CD4-positive, alpha-beta memory T cell (primary cell): ENCODE measurements around the gene OR6X1. TPM values are rescaled to one million over a fixed set of nuclear protein-coding genes. Genes with fewer than 3 reads are reported as not detected.

Experiments used
- CTCF ChIA-PET: fragments of 350-600 bp; sonication (Branson Sonifier 250); formaldehyde crosslinking; loops from one replicate; lab custom pipeline; 2021; ENCODE audit warnings: inconsistent platforms; ENCODE audit not compliant: partially characterized antibody; lab: Charles Lee
- POLR2A ChIA-PET: fragments of 350-600 bp; sonication (Branson Sonifier 250); formaldehyde crosslinking; loops from one replicate; lab custom pipeline; 2021; ENCODE audit not compliant: partially characterized antibody; lab: Charles Lee
- DNase-seq, 5 donors: peaks; one replicate each; pipeline versions ENCODE4 v3.0.0 to v3.0.0-alpha.2; 2020 to 2022; ENCODE audit warnings: mixed read lengths in 1 of 5
- H3K27ac ChIP-seq: one replicate; pipeline ENCODE4 v1.7.0; 2013; ENCODE audit warnings: low read depth, low read length
- H3K27me3 ChIP-seq: 2 replicates; pipeline ENCODE4 v1.7.0; 2013; ENCODE audit warnings: mild to moderate bottlenecking, low read length, moderate library complexity; ENCODE audit not compliant: insufficient read depth
- H3K36me3 ChIP-seq: 2 replicates; pipeline ENCODE4 v1.7.0; 2013; ENCODE audit warnings: mild to moderate bottlenecking, low read length, moderate library complexity; ENCODE audit not compliant: insufficient read depth
- H3K4me1 ChIP-seq: 2 replicates; pipeline ENCODE4 v1.7.0; 2013; ENCODE audit warnings: mild to moderate bottlenecking, low read length, moderate library complexity; ENCODE audit not compliant: insufficient read depth
- H3K4me3 ChIP-seq, 2 donors: one replicate each; pipeline ENCODE4 v1.7.0; 2013; ENCODE audit warnings: low read length in 2 of 2, mild to moderate bottlenecking in 1 of 2
- H3K9me3 ChIP-seq, 2 donors: one replicate each; pipeline ENCODE4 v1.7.0; 2013; ENCODE audit warnings: low read length in 2 of 2, control low read depth in 1 of 2; ENCODE audit not compliant: control insufficient read depth in 1 of 2
- H3K27ac Mint-ChIP-seq, 7 donors: one replicate each; pipeline ENCODE4 v1.8.0; 2020 to 2021; ENCODE audit warnings: mixed read lengths in 7 of 7, mild to moderate bottlenecking in 6 of 7, inconsistent platforms in 3 of 7, moderate library complexity in 3 of 7
- H3K27me3 Mint-ChIP-seq, 2 donors: one replicate each; pipeline ENCODE4 v1.8.0; 2020 to 2021; ENCODE audit warnings: mixed read lengths in 2 of 2
- H3K36me3 Mint-ChIP-seq, 2 donors: one replicate each; pipeline ENCODE4 v1.8.0; 2020 to 2021; ENCODE audit warnings: mixed read lengths in 2 of 2, inconsistent platforms in 1 of 2, mild to moderate bottlenecking in 1 of 2
- H3K4me1 Mint-ChIP-seq, 4 donors: one replicate each; pipeline ENCODE4 v1.8.0; 2020 to 2021; ENCODE audit warnings: mixed read lengths in 4 of 4, mild to moderate bottlenecking in 1 of 4
- H3K4me3 Mint-ChIP-seq, 8 donors: one replicate each; pipeline ENCODE4 v1.8.0; 2020 to 2021; ENCODE audit warnings: mixed read lengths in 8 of 8, mild to moderate bottlenecking in 7 of 8, moderate library complexity in 6 of 8, inconsistent platforms in 3 of 8
- H3K9me3 Mint-ChIP-seq, 8 donors: one replicate each; pipeline ENCODE4 v1.8.0; 2020 to 2021; ENCODE audit warnings: mixed read lengths in 8 of 8, mild to moderate bottlenecking in 5 of 8, inconsistent platforms in 3 of 8, moderate library complexity in 1 of 8
- intact Hi-C: fragments of 100-400 bp; cut with micrococcal nuclease; formaldehyde crosslinking; loops from one replicate; pipeline ENCODE4 v1.15.1; 2023
- polyA plus RNA-seq, 2 donors: library from polyadenylated mRNA; unstranded; fragments of 300-500 nt; fragmentation: Illumina TruSeq; gene quantifications; one replicate each; pipeline ENCODE4 v1.2.3, GENCODE V29; 2021
- total RNA-seq, 2 experiments: library from RNA; stranded (reverse); gene quantifications; one replicate each; pipeline ENCODE4 v1.2.3, GENCODE V29; 2021

OR6X1 gene
- total and polyA plus RNA-seq, 4 experiments from 2014 or later: not detected

DNA sequence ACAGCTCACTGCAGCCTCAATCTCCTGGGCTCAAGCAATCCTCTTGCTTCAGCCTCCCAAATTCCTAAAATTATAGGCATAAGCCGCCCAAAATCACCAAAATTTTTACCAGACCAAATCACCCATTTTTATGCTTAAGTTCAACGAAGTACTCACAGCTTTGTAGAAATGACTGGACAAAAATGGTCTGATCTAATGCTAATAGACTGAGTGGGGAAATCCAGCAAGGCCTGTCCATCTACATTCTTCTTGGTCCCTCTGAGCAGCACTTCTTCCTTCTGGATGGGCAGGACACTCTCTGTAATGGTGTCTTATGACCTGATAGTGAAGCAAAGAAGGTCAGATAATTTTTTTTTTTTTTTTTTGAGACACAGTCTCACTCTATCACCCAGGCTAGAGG is 18.7 kb upstream of the OR6X1 start:
- H3K4me1 Mint-ChIP-seq: no peaks in the 10 kb centered on the region
- H3K27me3 ChIP-seq: no peaks in the 10 kb centered on the region
- POLR2A ChIA-PET: no interaction called here
- H3K4me1 ChIP-seq: no peaks in the 10 kb centered on the region
- no peak for DNase-seq
- no peak overlapping the region for H3K27ac ChIP-seq
- H3K27me3 Mint-ChIP-seq: peaks cover 0 to 4% of the 10 kb centered on the region in 2 donors
- H3K9me3 Mint-ChIP-seq: no peaks in the 10 kb centered on the region
- no peaks in the 10 kb centered on the region for H3K9me3 ChIP-seq
- CTCF ChIA-PET: no interaction called here
- H3K4me3 Mint-ChIP-seq: no peak overlapping the region
- H3K4me3 ChIP-seq: no peak overlapping the region
- H3K36me3 ChIP-seq: no peaks in the 10 kb centered on the region
- no peak overlapping the region for H3K27ac Mint-ChIP-seq
- intact Hi-C loops: no loop called here
- H3K36me3 Mint-ChIP-seq: no peaks in the 10 kb centered on the region

GRCh38 chr11:123771664-123772063 is 17.3 kb upstream of the OR6X1 start:
- Histone ChIP-seq H3K9me3 (no peaks in the 10 kb centered on the region), H3K4me3 (no peak overlapping the region), H3K27ac (no peak overlapping the region), H3K27me3 (no peaks in the 10 kb centered on the region), H3K4me1 (no peaks in the 10 kb centered on the region), H3K36me3 (no peaks in the 10 kb centered on the region)
- Mint-ChIP-seq H3K4me1 (no peaks in the 10 kb centered on the region), H3K27ac (no peak overlapping the region), H3K36me3 (no peaks in the 10 kb centered on the region), H3K4me3 (no peak overlapping the region), H3K9me3 (peaks cover 0 to 2% (median 0%) of the 10 kb centered on the region in 8 donors), H3K27me3 (peaks cover 4 to 6% of the 10 kb centered on the region in 2 donors)
- intact Hi-C loops: no loop called here
- POLR2A ChIA-PET: no interaction called here
- CTCF ChIA-PET: no interaction called here
- no peak for DNase-seq

GRCh38 chr11:123770712-123771111 is 16.4 kb upstream of the OR6X1 start:
- peaks cover 0 to 2% (median 0%) of the 10 kb centered on the region in 8 donors for H3K9me3 Mint-ChIP-seq
- H3K27me3 Mint-ChIP-seq: peaks cover 4 to 6% of the 10 kb centered on the region in 2 donors
- H3K27ac Mint-ChIP-seq: no peak overlapping the region
- Histone ChIP-seq H3K27ac (no peak overlapping the region), H3K36me3 (no peaks in the 10 kb centered on the region), H3K27me3 (no peaks in the 10 kb centered on the region), H3K4me3 (no peak overlapping the region), H3K9me3 (no peaks in the 10 kb centered on the region), H3K4me1 (no peaks in the 10 kb centered on the region)
- intact Hi-C loops: no loop called here
- DNase-seq: no peak
- ChIA-PET POLR2A (no interaction called here), CTCF (no interaction called here)
- no peaks in the 10 kb centered on the region for H3K36me3 Mint-ChIP-seq
- H3K4me1 Mint-ChIP-seq: no peaks in the 10 kb centered on the region
- H3K4me3 Mint-ChIP-seq: no peak overlapping the region

- no peaks in the 10 kb centered on the region for H3K4me1 Mint-ChIP-seq
- ChIA-PET CTCF (no interaction called here), POLR2A (no interaction called here)
- intact Hi-C loops: no loop called here
- peaks cover 6 to 30% (median 22%) of the 10 kb centered on the region in 8 donors for H3K9me3 Mint-ChIP-seq
- no peak overlapping the region for H3K27ac ChIP-seq
- H3K27ac Mint-ChIP-seq: no peak overlapping the region
- no peak overlapping the region for H3K4me3 Mint-ChIP-seq
- no peak overlapping the region for H3K4me3 ChIP-seq
- H3K27me3 ChIP-seq: no peaks in the 10 kb centered on the region
- peaks cover 4 to 9% of the 10 kb centered on the region in 2 donors for H3K27me3 Mint-ChIP-seq
- peaks cover 0 to 3% of the 10 kb centered on the region in 2 donors for H3K36me3 Mint-ChIP-seq
- DNase-seq: no peak
- peaks cover 0 to 3% of the 10 kb centered on the region in 2 donors for H3K9me3 ChIP-seq
- H3K36me3 ChIP-seq: no peaks in the 10 kb centered on the region
- no peaks in the 10 kb centered on the region for H3K4me1 ChIP-seq
Observed at GRCh38 chr11:123765601-123766000, 11.3 kb upstream of the OR6X1 start.

DNA sequence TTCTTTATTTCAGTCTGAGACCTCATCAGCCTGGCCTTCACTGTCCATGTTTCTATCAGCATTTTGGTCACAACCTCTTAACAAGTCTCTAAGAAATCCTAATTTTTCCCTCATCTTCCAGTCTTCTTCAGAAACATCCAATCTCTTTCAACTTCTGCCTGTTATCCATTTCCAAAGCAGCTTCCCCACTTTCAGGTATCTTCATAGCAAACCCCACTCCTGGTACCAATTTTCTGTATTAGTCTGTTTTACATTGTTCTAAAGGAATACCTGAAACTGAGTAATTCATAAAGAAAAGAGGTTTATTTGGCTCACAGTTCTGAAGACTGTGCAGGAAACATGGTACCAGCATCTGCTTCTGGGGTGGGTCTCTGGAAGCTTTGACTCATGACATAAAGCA is 8.1 kb upstream of the OR6X1 start:
- Mint-ChIP-seq H3K9me3 (peaks cover 6 to 30% (median 22%) of the 10 kb centered on the region in 8 donors), H3K27ac (no peak overlapping the region), H3K4me3 (no peak overlapping the region), H3K36me3 (peaks cover 0 to 3% of the 10 kb centered on the region in 2 donors), H3K4me1 (no peaks in the 10 kb centered on the region), H3K27me3 (peaks cover 10 to 12% of the 10 kb centered on the region in 2 donors)
- intact Hi-C loops: no loop called here
- no peaks in the 10 kb centered on the region for H3K4me1 ChIP-seq
- no peak overlapping the region for H3K27ac ChIP-seq
- DNase-seq: no peak
- H3K9me3 ChIP-seq: peaks cover 0 to 3% of the 10 kb centered on the region in 2 donors
- H3K36me3 ChIP-seq: no peaks in the 10 kb centered on the region
- CTCF ChIA-PET: no interaction called here
- POLR2A ChIA-PET: no interaction called here
- no peaks in the 10 kb centered on the region for H3K27me3 ChIP-seq
- H3K4me3 ChIP-seq: no peak overlapping the region

DNA sequence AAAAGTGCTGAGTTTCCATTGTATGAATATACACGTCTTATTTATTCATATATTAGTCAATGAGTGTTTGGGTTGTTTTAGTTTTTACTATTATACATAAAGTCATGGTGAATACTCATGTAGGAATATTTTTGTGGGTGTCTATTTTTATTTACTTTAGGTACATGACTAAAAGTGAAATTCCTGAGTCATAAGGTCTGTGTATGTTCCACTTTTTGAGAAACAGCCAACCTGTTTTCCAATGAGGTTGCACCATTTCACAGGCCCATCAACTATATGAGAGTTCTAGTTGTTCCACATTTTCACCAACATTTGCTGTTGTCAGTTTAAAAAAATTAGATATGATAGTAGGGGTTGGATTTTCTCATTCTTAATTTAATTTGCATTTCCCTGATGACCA is 6.6 kb upstream of the OR6X1 start:
- H3K4me3 Mint-ChIP-seq: no peak overlapping the region
- no peak overlapping the region for H3K27ac Mint-ChIP-seq
- no peak for DNase-seq
- POLR2A ChIA-PET: no interaction called here
- no peaks in the 10 kb centered on the region for H3K4me1 ChIP-seq
- H3K9me3 ChIP-seq: peaks cover 0 to 3% of the 10 kb centered on the region in 2 donors
- CTCF ChIA-PET: no interaction called here
- H3K4me1 Mint-ChIP-seq: no peaks in the 10 kb centered on the region
- H3K36me3 ChIP-seq: no peaks in the 10 kb centered on the region
- peaks cover 6 to 30% (median 22%) of the 10 kb centered on the region in 8 donors for H3K9me3 Mint-ChIP-seq
- H3K27ac ChIP-seq: no peak overlapping the region
- H3K36me3 Mint-ChIP-seq: peaks cover 0 to 3% of the 10 kb centered on the region in 2 donors
- H3K27me3 ChIP-seq: no peaks in the 10 kb centered on the region
- peaks cover 10 to 17% of the 10 kb centered on the region in 2 donors for H3K27me3 Mint-ChIP-seq
- intact Hi-C loops: no loop called here
- no peak overlapping the region for H3K4me3 ChIP-seq

GRCh38 chr11:123757976-123758375 is 3.7 kb upstream of the OR6X1 start:
- no peaks in the 10 kb centered on the region for H3K36me3 ChIP-seq
- peaks cover 0 to 3% of the 10 kb centered on the region in 2 donors for H3K36me3 Mint-ChIP-seq
- H3K27ac Mint-ChIP-seq: no peak overlapping the region
- peaks cover 12 to 19% of the 10 kb centered on the region in 2 donors for H3K27me3 Mint-ChIP-seq
- no peaks in the 10 kb centered on the region for H3K27me3 ChIP-seq
- H3K9me3 ChIP-seq: peaks cover 0 to 3% of the 10 kb centered on the region in 2 donors
- CTCF ChIA-PET: no interaction called here
- no peaks in the 10 kb centered on the region for H3K4me1 Mint-ChIP-seq
- no peaks in the 10 kb centered on the region for H3K4me1 ChIP-seq
- no peak overlapping the region for H3K4me3 Mint-ChIP-seq
- intact Hi-C loops: no loop called here
- H3K9me3 Mint-ChIP-seq: peaks cover 5 to 16% (median 13%) of the 10 kb centered on the region in 8 donors
- no peak overlapping the region for H3K4me3 ChIP-seq
- no peak for DNase-seq
- no peak overlapping the region for H3K27ac ChIP-seq
- POLR2A ChIA-PET: no interaction called here

GRCh38 chr11:123755813-123756212 is 1.5 kb upstream of the OR6X1 start:
- H3K4me3 ChIP-seq: no peak overlapping the region
- CTCF ChIA-PET: no interaction called here
- H3K27ac Mint-ChIP-seq: no peak overlapping the region
- no peaks in the 10 kb centered on the region for H3K9me3 ChIP-seq
- no peaks in the 10 kb centered on the region for H3K4me1 ChIP-seq
- POLR2A ChIA-PET: no interaction called here
- H3K36me3 ChIP-seq: no peaks in the 10 kb centered on the region
- peaks cover 0 to 2% (median 0%) of the 10 kb centered on the region in 8 donors for H3K9me3 Mint-ChIP-seq
- no peak overlapping the region for H3K4me3 Mint-ChIP-seq
- H3K4me1 Mint-ChIP-seq: no peaks in the 10 kb centered on the region
- intact Hi-C loops: no loop called here
- no peaks in the 10 kb centered on the region for H3K27me3 ChIP-seq
- DNase-seq: no peak
- no peaks in the 10 kb centered on the region for H3K36me3 Mint-ChIP-seq
- peaks cover 22 to 25% of the 10 kb centered on the region in 2 donors for H3K27me3 Mint-ChIP-seq
- no peak overlapping the region for H3K27ac ChIP-seq
